Memory B cell (primary cell): ENCODE data around the gene PRKCZ.

Source experiments
- ATAC-seq: fragments of 150-1000 bp; cut with Tn5 transposase; 2 replicates; pipeline ENCODE4 v1.10.0; 2021; ENCODE audit warnings: low read depth, mild to moderate bottlenecking, moderate library complexity
- DNase-seq, 2 donors: peaks; one replicate each; pipeline ENCODE4 v3.0.0; 2022; ENCODE audit warnings: low spot score in 2 of 2
- H3K27ac Mint-ChIP-seq: one replicate; pipeline ENCODE4 v1.8.0; 2022; ENCODE audit warnings: mild to moderate bottlenecking, moderate library complexity, mixed read lengths
- H3K27me3 Mint-ChIP-seq: one replicate; pipeline ENCODE4 v1.8.0; 2022; ENCODE audit warnings: mixed read lengths
- H3K36me3 Mint-ChIP-seq: one replicate; pipeline ENCODE4 v1.8.0; 2022; ENCODE audit warnings: mild to moderate bottlenecking, mixed read lengths
- H3K4me1 Mint-ChIP-seq: one replicate; pipeline ENCODE4 v1.8.0; 2022; ENCODE audit warnings: mixed read lengths
- H3K4me3 Mint-ChIP-seq: one replicate; pipeline ENCODE4 v1.8.0; 2022; ENCODE audit warnings: mild to moderate bottlenecking, moderate library complexity, mixed read lengths
- H3K9me3 Mint-ChIP-seq: one replicate; pipeline ENCODE4 v1.8.0; 2022; ENCODE audit warnings: mixed read lengths

The PRKCZ gene

GRCh38 chr1:2031546-2032540, 18.4 kb upstream of the PRKCZ start:
- Mint-ChIP-seq H3K27me3 (peaks cover 3% of the 10 kb centered on the region), H3K4me1 (no peaks in the 10 kb centered on the region), H3K9me3 (no peaks in the 10 kb centered on the region), H3K27ac (no peak overlapping the region), H3K36me3 (no peaks in the 10 kb centered on the region), H3K4me3 (no peak overlapping the region)
- no peak for DNase-seq
- no peak for ATAC-seq

DNA sequence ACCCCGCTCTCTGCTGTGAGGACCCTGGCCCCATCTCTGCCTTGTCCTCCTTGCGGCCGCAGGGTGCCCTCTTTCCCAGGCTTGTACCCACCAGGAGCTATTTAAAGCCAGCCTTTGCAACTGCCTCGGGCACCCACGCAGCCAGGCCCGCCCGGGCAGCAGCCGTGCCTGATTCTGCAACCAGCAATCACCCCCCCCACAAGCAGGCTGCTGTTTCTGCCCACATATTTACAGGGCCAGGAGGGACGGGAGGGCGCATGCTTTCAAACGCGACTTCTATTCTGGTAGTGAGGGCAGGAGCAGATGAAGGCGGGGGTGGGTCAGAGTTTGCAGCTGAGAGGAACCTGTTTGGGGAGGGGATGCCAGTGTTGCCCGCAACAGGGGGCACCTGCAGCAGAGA, 17.5 kb upstream of the PRKCZ start:
- Mint-ChIP-seq H3K4me1 (no peaks in the 10 kb centered on the region), H3K9me3 (no peaks in the 10 kb centered on the region), H3K36me3 (no peaks in the 10 kb centered on the region), H3K27me3 (peaks cover 6% of the 10 kb centered on the region), H3K27ac (no peak overlapping the region), H3K4me3 (no peak overlapping the region)
- DNase-seq, result no peak
- ATAC-seq, result no peak

GRCh38 chr1:2033165-2033564, 17.0 kb upstream of the PRKCZ start:
- Mint-ChIP-seq H3K36me3 (no peaks in the 10 kb centered on the region), H3K27me3 (peaks cover 6% of the 10 kb centered on the region), H3K9me3 (no peaks in the 10 kb centered on the region), H3K4me3 (no peak overlapping the region), H3K27ac (no peak overlapping the region), H3K4me1 (no peaks in the 10 kb centered on the region)
- DNase-seq (no peak), ATAC-seq (no peak)

DNA sequence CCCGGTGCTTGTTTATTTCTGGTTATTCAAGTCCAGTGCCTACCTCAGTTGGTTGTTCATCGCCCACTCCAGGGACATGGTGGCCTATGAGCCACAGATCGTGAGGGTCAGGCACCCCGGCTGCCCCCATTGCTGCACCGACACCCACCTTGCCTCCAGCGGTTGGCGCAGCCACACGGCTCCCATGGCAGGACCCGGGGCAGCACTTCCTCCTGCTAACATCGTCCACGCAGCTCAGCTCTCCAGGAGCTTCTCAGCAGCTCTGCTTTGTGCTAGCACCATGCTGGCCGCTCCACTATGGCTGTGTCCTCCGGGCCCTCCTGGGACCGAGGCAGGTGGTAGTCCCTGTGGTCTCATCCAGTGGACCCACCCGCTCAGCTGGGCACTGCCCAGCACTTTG, 13.9 kb upstream of the PRKCZ start:
- no peak for ATAC-seq

GRCh38 chr1:2037314-2037979, 12.8 kb upstream of the PRKCZ start:
- Mint-ChIP-seq H3K27ac (no peak overlapping the region), H3K4me3 (no peak overlapping the region), H3K27me3 (peaks cover 7% of the 10 kb centered on the region), H3K9me3 (no peaks in the 10 kb centered on the region), H3K36me3 (peaks cover 1% of the 10 kb centered on the region), H3K4me1 (no peaks in the 10 kb centered on the region)
- DNase-seq (no peak), ATAC-seq (no peak)

More for the DNA sequence above, 13.9 kb upstream of the PRKCZ start:
- peaks cover 1% of the 10 kb centered on the region for H3K36me3 Mint-ChIP-seq
- H3K4me3 Mint-ChIP-seq, result no peak overlapping the region
- no peak for DNase-seq
- H3K27ac Mint-ChIP-seq, result no peak overlapping the region
- no peaks in the 10 kb centered on the region for H3K4me1 Mint-ChIP-seq
- no peaks in the 10 kb centered on the region for H3K9me3 Mint-ChIP-seq
- H3K27me3 Mint-ChIP-seq, result peaks cover 7% of the 10 kb centered on the region

DNA sequence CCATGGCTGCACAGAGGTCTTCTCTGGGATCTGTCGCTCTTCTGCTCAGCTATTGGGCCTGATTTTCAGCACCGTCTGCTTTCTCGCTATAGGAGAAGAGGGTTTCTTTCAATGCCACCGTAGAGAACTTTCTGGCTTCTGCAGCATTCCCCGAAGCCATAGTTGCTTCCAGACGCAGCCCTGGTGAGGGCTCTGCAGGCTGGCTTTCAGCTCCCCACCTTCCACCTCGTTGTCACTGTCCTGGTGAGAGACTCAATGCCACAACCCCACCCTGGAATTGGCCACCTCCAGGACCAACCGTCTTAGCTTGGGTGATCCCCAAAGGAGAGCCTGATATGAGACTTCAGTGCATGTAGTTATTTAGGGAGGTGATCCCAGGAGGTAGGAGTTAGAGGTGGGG, 12.0 kb upstream of the PRKCZ start:
- Mint-ChIP-seq H3K36me3 (peaks cover 1% of the 10 kb centered on the region), H3K27ac (no peak overlapping the region), H3K4me3 (no peak overlapping the region), H3K9me3 (no peaks in the 10 kb centered on the region), H3K27me3 (peaks cover 7% of the 10 kb centered on the region), H3K4me1 (no peaks in the 10 kb centered on the region)
- no peak for ATAC-seq
- DNase-seq, result no peak

DNA sequence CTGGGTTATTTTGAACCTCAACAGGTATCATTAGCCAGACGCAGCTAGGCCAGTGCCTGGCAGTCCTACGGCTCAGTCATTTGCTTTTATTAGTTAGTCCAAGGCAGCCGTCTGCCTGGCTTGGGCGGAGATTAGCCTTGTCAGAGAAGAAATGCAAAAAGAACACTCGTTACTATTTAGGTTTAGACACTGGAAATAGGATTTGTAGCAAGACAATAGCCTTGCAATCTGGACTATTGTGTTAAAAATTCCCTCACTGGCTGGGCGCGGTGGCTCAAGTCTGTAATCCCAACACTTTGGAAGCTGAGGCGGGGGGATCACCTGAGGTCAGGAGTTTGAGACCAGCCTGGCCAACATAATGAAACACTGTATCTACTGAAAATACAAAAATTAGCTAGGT, 11.0 kb upstream of the PRKCZ start:
- Mint-ChIP-seq H3K4me1 (peaks cover 4% of the 10 kb centered on the region), H3K36me3 (peaks cover 1% of the 10 kb centered on the region), H3K4me3 (no peak overlapping the region), H3K27me3 (peaks cover 8% of the 10 kb centered on the region), H3K27ac (no peak overlapping the region), H3K9me3 (no peaks in the 10 kb centered on the region)
- ATAC-seq, result no peak
- DNase-seq, result no peak

GRCh38 chr1:2041305-2041704, 8.9 kb upstream of the PRKCZ start:
- no peaks in the 10 kb centered on the region for H3K9me3 Mint-ChIP-seq
- no peak for DNase-seq
- H3K4me1 Mint-ChIP-seq, result peaks cover 10% of the 10 kb centered on the region
- H3K4me3 Mint-ChIP-seq, result no peak overlapping the region
- H3K27ac Mint-ChIP-seq, result no peak overlapping the region
- no peak for ATAC-seq
- H3K36me3 Mint-ChIP-seq, result peaks cover 1% of the 10 kb centered on the region
- peaks cover 14% of the 10 kb centered on the region for H3K27me3 Mint-ChIP-seq

- no peaks in the 10 kb centered on the region for H3K9me3 Mint-ChIP-seq
- H3K36me3 Mint-ChIP-seq, result peaks cover 1% of the 10 kb centered on the region
- no peak overlapping the region for H3K4me3 Mint-ChIP-seq
- peaks cover 16% of the 10 kb centered on the region for H3K27me3 Mint-ChIP-seq
- no peak overlapping the region for H3K27ac Mint-ChIP-seq
- DNase-seq (no peak), ATAC-seq (no peak)
- peaks cover 10% of the 10 kb centered on the region for H3K4me1 Mint-ChIP-seq
Measured at GRCh38 chr1:2041887-2042286, 8.3 kb upstream of the PRKCZ start.

DNA sequence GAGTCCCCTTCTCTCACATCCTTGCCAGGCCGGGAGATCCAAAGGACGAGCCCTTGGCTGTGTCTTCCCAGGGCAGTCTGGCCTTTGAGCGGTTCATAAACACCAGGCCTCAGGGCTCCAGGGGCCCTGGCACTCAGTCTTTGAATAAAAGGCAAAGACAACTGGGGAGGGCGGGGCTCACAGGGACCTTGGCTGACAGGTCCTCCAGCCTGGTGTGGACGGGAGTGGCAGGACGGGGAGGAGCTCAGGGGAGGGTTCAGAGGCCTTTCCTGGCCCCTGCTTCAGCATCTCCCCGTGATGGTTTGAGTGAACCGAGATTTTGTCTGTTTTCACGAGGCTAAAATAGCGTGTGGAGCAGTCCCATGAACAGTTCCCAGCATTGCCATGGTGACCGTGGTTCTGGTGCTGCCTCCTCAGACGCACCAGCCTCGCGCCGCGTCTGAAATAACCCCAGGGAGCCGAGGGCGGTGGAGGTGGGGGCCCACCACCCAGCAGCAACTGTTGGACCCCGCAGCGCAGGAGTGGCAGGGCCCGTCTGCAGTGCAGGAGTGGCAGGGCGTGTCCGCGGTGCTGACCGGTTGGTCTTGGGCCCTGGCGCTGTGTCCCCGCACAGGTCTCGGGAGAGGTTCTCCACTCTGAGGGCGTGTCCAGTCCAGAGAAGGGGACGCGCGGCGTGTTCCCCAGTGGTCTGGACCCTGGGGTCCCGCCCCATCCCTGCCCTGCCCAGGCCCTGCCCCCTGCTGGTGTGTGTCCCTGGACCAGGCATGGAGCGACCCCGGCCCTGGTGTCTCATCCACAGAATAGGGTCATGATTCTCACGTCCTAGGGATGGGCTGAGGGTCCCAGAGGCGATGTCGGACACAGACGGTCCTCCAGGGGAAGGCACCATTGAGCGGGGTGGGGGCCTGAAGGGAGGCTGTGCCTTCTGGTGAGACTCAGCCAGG, 7.1 kb upstream of the PRKCZ start:
- no peak overlapping the region for H3K4me3 Mint-ChIP-seq

DNA sequence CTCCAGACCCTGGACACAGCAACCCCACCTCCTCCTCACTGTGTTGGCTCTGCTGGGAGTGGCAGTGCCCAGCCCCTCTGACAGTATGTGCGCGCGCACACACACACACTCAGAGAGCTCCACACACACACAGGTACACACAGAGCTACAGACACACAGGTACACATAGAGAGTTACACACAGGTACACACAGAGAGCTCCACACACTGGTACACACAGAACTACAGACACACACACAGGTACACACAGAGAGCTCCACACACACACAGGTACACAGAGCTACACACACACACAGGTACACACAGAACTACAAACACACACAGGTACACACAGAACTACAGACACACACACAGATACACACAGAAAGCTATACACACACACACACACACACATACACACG, 6.3 kb upstream of the PRKCZ start:
- DNase-seq (no peak), ATAC-seq (no peak)
- Mint-ChIP-seq H3K4me3 (peak overlapping the region; percentile 76), H3K36me3 (peaks cover 1% of the 10 kb centered on the region), H3K4me1 (peaks cover 14% of the 10 kb centered on the region), H3K9me3 (no peaks in the 10 kb centered on the region), H3K27ac (no peak overlapping the region), H3K27me3 (peaks cover 18% of the 10 kb centered on the region)

More for the DNA sequence above, 7.1 kb upstream of the PRKCZ start:
- Mint-ChIP-seq H3K9me3 (no peaks in the 10 kb centered on the region), H3K4me1 (peaks cover 10% of the 10 kb centered on the region), H3K27ac (no peak overlapping the region), H3K27me3 (peaks cover 13% of the 10 kb centered on the region), H3K36me3 (peaks cover 1% of the 10 kb centered on the region)
- ATAC-seq (no peak), DNase-seq (no peak)

DNA sequence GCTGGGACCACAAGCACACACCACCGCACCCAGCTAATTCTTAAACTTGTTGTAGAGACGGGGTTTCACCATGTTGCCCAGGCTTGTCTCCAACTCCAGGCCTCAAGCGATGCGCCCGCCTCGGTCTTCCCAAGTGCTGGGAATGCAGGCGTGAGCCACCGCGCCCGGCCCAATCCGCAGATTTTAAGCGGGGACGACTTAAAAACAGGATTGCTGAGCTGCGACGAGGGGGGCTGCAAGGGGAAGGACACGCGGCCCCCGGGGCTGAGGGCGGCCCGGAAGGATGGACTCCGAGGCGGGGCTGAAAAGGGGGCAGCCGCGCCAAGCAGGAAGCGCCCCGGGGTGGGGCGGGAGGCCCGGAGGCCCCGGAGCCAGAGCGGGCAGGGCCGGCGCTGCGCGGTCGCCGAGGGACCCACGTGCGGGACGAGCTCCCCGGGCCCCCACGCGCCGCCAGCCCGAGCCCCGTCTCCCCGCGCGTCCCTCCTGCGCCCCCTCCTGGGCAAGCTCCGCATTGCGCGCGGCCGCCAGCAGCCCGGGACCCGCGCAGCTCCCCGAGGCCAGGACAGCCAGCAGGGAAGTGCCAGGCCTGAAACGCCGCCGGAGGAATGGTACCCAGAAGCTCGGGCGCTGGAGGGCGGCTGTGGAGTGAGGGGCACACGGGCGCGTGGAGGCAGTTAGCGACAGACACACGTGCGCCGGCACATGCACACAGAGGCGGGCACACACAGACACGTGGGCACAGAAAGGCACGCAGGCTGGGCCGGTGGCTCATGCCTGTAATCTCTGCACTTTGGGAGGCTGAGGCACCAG, 5.5 kb upstream of the PRKCZ start:
- Mint-ChIP-seq H3K27ac (no peak overlapping the region), H3K4me3 (peak overlapping the region; percentile 68), H3K36me3 (peaks cover under 1% of the 10 kb centered on the region), H3K9me3 (no peaks in the 10 kb centered on the region), H3K27me3 (peaks cover 16% of the 10 kb centered on the region), H3K4me1 (peaks cover 20% of the 10 kb centered on the region)
- ATAC-seq, result peak; percentile 82
- peak; percentile 87 to 95 for DNase-seq
